ENCODE data around the gene COMMD1. TPM values are rescaled to one million over a fixed set of nuclear protein-coding genes. Genes with fewer than 3 reads are reported as not detected.
"Not testable (repeated sequence)": the region's sequence is repeated elsewhere in the genome, so short reads cannot be mapped to it uniquely, and the experiment has no call there.

The COMMD1 gene
- polyA plus RNA-seq, 3 donors from 2014 or later = 69.3 to 82.1 (median 78.9) TPM

GRCh38 chr2:61995065-61995464, 89.6 kb downstream of the COMMD1 start:
- no peak for DNase-seq
- Mint-ChIP-seq H3K36me3 (no peaks in the 10 kb centered on the region), H3K4me1 (peaks cover 0 to 2% of the 10 kb centered on the region in 2 donors), H3K27ac (no peak overlapping the region), H3K9me3 (no peaks in the 10 kb centered on the region), H3K27me3 (ENCODE audit: low read depth in 3 of 3) (peaks cover 0 to 2% (median 0%) of the 10 kb centered on the region in 3 donors), H3K4me3 (no peak overlapping the region)

- no peaks in the 10 kb centered on the region for H3K36me3 Mint-ChIP-seq
- no peak overlapping the region for H3K27ac Mint-ChIP-seq
- peaks cover 0 to 2% of the 10 kb centered on the region in 2 donors for H3K4me1 Mint-ChIP-seq
- H3K27me3 Mint-ChIP-seq (ENCODE audit: low read depth in 3 of 3) = peaks cover 0 to 2% (median 0%) of the 10 kb centered on the region in 3 donors
- H3K4me3 Mint-ChIP-seq = no peak overlapping the region
- no peak for DNase-seq
- H3K9me3 Mint-ChIP-seq = no peaks in the 10 kb centered on the region
Measured at GRCh38 chr2:61995515-61995914, 90.0 kb downstream of the COMMD1 start.

- Mint-ChIP-seq H3K4me3 (no peak overlapping the region), H3K27me3 (ENCODE audit: low read depth in 3 of 3) (peaks cover 0 to 2% (median 0%) of the 10 kb centered on the region in 3 donors), H3K27ac (no peak overlapping the region), H3K36me3 (peaks cover 5 to 6% (median 6%) of the 10 kb centered on the region in 3 donors), H3K4me1 (peaks cover 0 to 2% of the 10 kb centered on the region in 2 donors), H3K9me3 (no peaks in the 10 kb centered on the region)
- DNase-seq = no peak
Measured at GRCh38 chr2:61998426-61998825, 93.0 kb downstream of the COMMD1 start.

- H3K27me3 Mint-ChIP-seq (ENCODE audit: low read depth in 3 of 3) = peaks cover 0 to 2% (median 0%) of the 10 kb centered on the region in 3 donors
- H3K36me3 Mint-ChIP-seq = peaks cover 6 to 10% (median 10%) of the 10 kb centered on the region in 3 donors
- no peaks in the 10 kb centered on the region for H3K9me3 Mint-ChIP-seq
- no peak for DNase-seq
- H3K4me1 Mint-ChIP-seq = peaks cover 0 to 2% of the 10 kb centered on the region in 2 donors
- no peak overlapping the region for H3K4me3 Mint-ChIP-seq
- H3K27ac Mint-ChIP-seq = no peak overlapping the region
Measured at GRCh38 chr2:62000538-62000937, 95.1 kb downstream of the COMMD1 start.

GRCh38 chr2:62001431-62001830, 96.0 kb downstream of the COMMD1 start:
- H3K27me3 Mint-ChIP-seq (ENCODE audit: low read depth in 3 of 3) = no peaks in the 10 kb centered on the region
- H3K27ac Mint-ChIP-seq = no peak overlapping the region
- no peak overlapping the region for H3K4me3 Mint-ChIP-seq

GRCh38 chr2:62004428-62004827, 99.0 kb downstream of the COMMD1 start:
- not testable (repeated sequence) for H3K4me3 Mint-ChIP-seq; DNase-seq; H3K4me1 Mint-ChIP-seq; H3K27me3 Mint-ChIP-seq (ENCODE audit: low read depth in 3 of 3); H3K9me3 Mint-ChIP-seq; H3K27ac Mint-ChIP-seq
- H3K36me3 Mint-ChIP-seq = peaks cover 6 to 10% (median 10%) of the 10 kb centered on the region in 3 donors

More at GRCh38 chr2:62001431-62001830, 96.0 kb downstream of the COMMD1 start:
- Mint-ChIP-seq H3K4me1 (no peaks in the 10 kb centered on the region), H3K36me3 (peaks cover 6 to 10% (median 10%) of the 10 kb centered on the region in 3 donors), H3K9me3 (no peaks in the 10 kb centered on the region)
- no peak for DNase-seq

GRCh38 chr2:62007555-62007954, 102.1 kb downstream of the COMMD1 start:
- H3K4me1 Mint-ChIP-seq = no peaks in the 10 kb centered on the region
- H3K4me3 Mint-ChIP-seq = no peak overlapping the region
- no peaks in the 10 kb centered on the region for H3K9me3 Mint-ChIP-seq
- H3K27ac Mint-ChIP-seq = no peak overlapping the region
- no peaks in the 10 kb centered on the region for H3K27me3 Mint-ChIP-seq (ENCODE audit: low read depth in 3 of 3)
- peaks cover 0 to 6% (median 6%) of the 10 kb centered on the region in 3 donors for H3K36me3 Mint-ChIP-seq
- no peak for DNase-seq

- peaks cover 4 to 7% of the 10 kb centered on the region in 2 donors for H3K4me1 Mint-ChIP-seq
- peaks cover 0 to 2% (median 0%) of the 10 kb centered on the region in 3 donors for H3K27me3 Mint-ChIP-seq (ENCODE audit: low read depth in 3 of 3)
- H3K36me3 Mint-ChIP-seq = peaks cover 0 to 5% (median 2%) of the 10 kb centered on the region in 3 donors
- H3K27ac Mint-ChIP-seq = peak overlapping the region in 1 of 6 donors; percentile 27
- no peaks in the 10 kb centered on the region for H3K9me3 Mint-ChIP-seq
- H3K4me3 Mint-ChIP-seq = no peak overlapping the region
- DNase-seq = no peak
Measured at GRCh38 chr2:62010632-62011256, 105.3 kb downstream of the COMMD1 start.

GRCh38 chr2:62013641-62014040, 108.2 kb downstream of the COMMD1 start:
- no peak for DNase-seq
- H3K4me1 Mint-ChIP-seq = peaks cover 4 to 7% of the 10 kb centered on the region in 2 donors
- peaks cover 0 to 2% (median 0%) of the 10 kb centered on the region in 3 donors for H3K27me3 Mint-ChIP-seq (ENCODE audit: low read depth in 3 of 3)
- no peaks in the 10 kb centered on the region for H3K9me3 Mint-ChIP-seq
- peak overlapping the region in 2 of 6 donors; percentile 1 to 2 for H3K27ac Mint-ChIP-seq
- H3K4me3 Mint-ChIP-seq = no peak overlapping the region
- H3K36me3 Mint-ChIP-seq = peaks cover 0 to 9% (median 5%) of the 10 kb centered on the region in 3 donors

- H3K4me1 Mint-ChIP-seq = peaks cover 6 to 7% of the 10 kb centered on the region in 2 donors
- H3K4me3 Mint-ChIP-seq = no peak overlapping the region
- no peak for DNase-seq
- no peak overlapping the region for H3K27ac Mint-ChIP-seq
- peaks cover 0 to 9% (median 5%) of the 10 kb centered on the region in 3 donors for H3K36me3 Mint-ChIP-seq
- H3K9me3 Mint-ChIP-seq = no peaks in the 10 kb centered on the region
- peaks cover 0 to 2% (median under 1%) of the 10 kb centered on the region in 3 donors for H3K27me3 Mint-ChIP-seq (ENCODE audit: low read depth in 3 of 3)
Measured at GRCh38 chr2:62014102-62014501, 108.6 kb downstream of the COMMD1 start.

- Mint-ChIP-seq H3K36me3 (peaks cover 3 to 15% (median 4%) of the 10 kb centered on the region in 3 donors), H3K4me3 (no peak overlapping the region), H3K27ac (no peak overlapping the region), H3K4me1 (peaks cover 6 to 7% of the 10 kb centered on the region in 2 donors), H3K27me3 (ENCODE audit: low read depth in 3 of 3) (peaks cover 0 to 4% (median 2%) of the 10 kb centered on the region in 3 donors), H3K9me3 (no peaks in the 10 kb centered on the region)
- DNase-seq = no peak
Measured at GRCh38 chr2:62016957-62017356, 111.5 kb downstream of the COMMD1 start.

GRCh38 chr2:62029910-62030309, 124.4 kb downstream of the COMMD1 start:
- no peak for DNase-seq
- H3K4me1 Mint-ChIP-seq = no peaks in the 10 kb centered on the region
- peaks cover 0 to 4% (median 0%) of the 10 kb centered on the region in 3 donors for H3K36me3 Mint-ChIP-seq
- no peaks in the 10 kb centered on the region for H3K27me3 Mint-ChIP-seq (ENCODE audit: low read depth in 3 of 3)
- no peak overlapping the region for H3K27ac Mint-ChIP-seq
- H3K9me3 Mint-ChIP-seq = no peaks in the 10 kb centered on the region
- H3K4me3 Mint-ChIP-seq = no peak overlapping the region

GRCh38 chr2:62030902-62031301, 125.4 kb downstream of the COMMD1 start:
- Mint-ChIP-seq H3K36me3 (peaks cover 0 to 4% (median 0%) of the 10 kb centered on the region in 3 donors), H3K27me3 (ENCODE audit: low read depth in 3 of 3) (no peaks in the 10 kb centered on the region), H3K9me3 (no peaks in the 10 kb centered on the region), H3K4me3 (no peak overlapping the region), H3K4me1 (no peaks in the 10 kb centered on the region), H3K27ac (peak overlapping the region in 1 of 6 donors; percentile 15)
- no peak for DNase-seq

GRCh38 chr2:62032096-62032495, 126.6 kb downstream of the COMMD1 start:
- DNase-seq = no peak
- Mint-ChIP-seq H3K36me3 (peaks cover 0 to 4% (median 0%) of the 10 kb centered on the region in 3 donors), H3K9me3 (no peaks in the 10 kb centered on the region), H3K4me3 (no peak overlapping the region), H3K27ac (no peak overlapping the region), H3K27me3 (ENCODE audit: low read depth in 3 of 3) (no peaks in the 10 kb centered on the region), H3K4me1 (no peaks in the 10 kb centered on the region)
